ENCODE data around the gene GLB1L2. TPM values are rescaled to one million over a fixed set of nuclear protein-coding genes. Genes with fewer than 3 reads are reported as not detected.

GLB1L2 gene
- total RNA-seq, 4 donors from 2014 or later: 13.4 to 31.6 (median 25.8) TPM

GRCh38 chr11:134358165-134358855 is 26.5 kb downstream of the GLB1L2 start:
- no peak for DNase-seq

GRCh38 chr11:134358856-134359490 is 27.2 kb downstream of the GLB1L2 start:
- intact Hi-C loops (cut with DNase I): no loop called here
- Histone ChIP-seq H3K4me1 (peaks cover 15 to 45% of the 10 kb centered on the region in 2 donors), H3K4me3 (replicated peaks in 1 of 3) (no peak overlapping the region), H3K9me3 (no peaks in the 10 kb centered on the region), H3K36me3 (no peaks in the 10 kb centered on the region), H3K27me3 (no peaks in the 10 kb centered on the region), H3K27ac (no peak overlapping the region)
- no peak for DNase-seq
- WGBS, 2 donors: 92 to 93% methylated on average over 15 to 18 of the region's 18 CpGs
- TF ChIP-seq CTCF (IDR thresholded peaks at IDR 0.05) (no peak), POLR2A (IDR thresholded peaks at IDR 0.05) (no peak)

More at GRCh38 chr11:134358165-134358855, 26.5 kb downstream of the GLB1L2 start:
- no peak overlapping the region for H3K4me3 ChIP-seq (replicated peaks in 1 of 3)
- no peaks in the 10 kb centered on the region for H3K27me3 ChIP-seq
- intact Hi-C loops (cut with DNase I): no loop called here
- no peak for TF ChIP-seq CTCF (IDR thresholded peaks at IDR 0.05)
- TF ChIP-seq POLR2A (IDR thresholded peaks at IDR 0.05): no peak
- H3K9me3 ChIP-seq: no peaks in the 10 kb centered on the region
- 89 to 93% methylated on average over 21 to 24 of the region's 27 CpGs for WGBS, 2 donors
- no peaks in the 10 kb centered on the region for H3K36me3 ChIP-seq
- peaks cover 15 to 42% of the 10 kb centered on the region in 2 donors for H3K4me1 ChIP-seq
- no peak overlapping the region for H3K27ac ChIP-seq

GRCh38 chr11:134359646-134360045 is 27.9 kb downstream of the GLB1L2 start:
- 79 to 84% methylated on average over 10 of the region's 10 CpGs for WGBS, 2 donors
- Histone ChIP-seq H3K4me3 (replicated peaks in 1 of 3) (no peak overlapping the region), H3K27me3 (no peaks in the 10 kb centered on the region), H3K27ac (no peak overlapping the region), H3K36me3 (no peaks in the 10 kb centered on the region), H3K4me1 (peaks cover 15 to 45% of the 10 kb centered on the region in 2 donors), H3K9me3 (no peaks in the 10 kb centered on the region)
- intact Hi-C loops (cut with DNase I): loop anchor here (10.0 kb wide), 1 partner anchor 115 kb away; no protein-coding TSS in a partner anchor
- TF ChIP-seq CTCF (IDR thresholded peaks at IDR 0.05) (no peak), POLR2A (IDR thresholded peaks at IDR 0.05) (no peak)
- no peak for DNase-seq

GRCh38 chr11:134360050-134360835 is 28.5 kb downstream of the GLB1L2 start:
- peak; percentile 84 to 91 for DNase-seq
- 22 to 29% methylated on average over 26 to 30 of the region's 30 CpGs for WGBS, 2 donors
- no peaks in the 10 kb centered on the region for H3K9me3 ChIP-seq
- H3K27me3 ChIP-seq: no peaks in the 10 kb centered on the region
- H3K4me3 ChIP-seq (replicated peaks in 1 of 3): no peak overlapping the region
- intact Hi-C loops (cut with DNase I): loop anchor here (10.0 kb wide), 1 partner anchor 115 kb away; no protein-coding TSS in a partner anchor
- TF ChIP-seq CTCF (IDR thresholded peaks at IDR 0.05): peak; percentile 46 to 97 (median 88)
- no peak for TF ChIP-seq POLR2A (IDR thresholded peaks at IDR 0.05)
- no peak overlapping the region for H3K27ac ChIP-seq
- no peaks in the 10 kb centered on the region for H3K36me3 ChIP-seq
- peaks cover 15 to 46% of the 10 kb centered on the region in 2 donors for H3K4me1 ChIP-seq

Data from thyroid gland (tissue), 4 donors.